Trophoblast cell (in vitro differentiated cells and primary cell): ENCODE data around the gene AATK.

Source experiments
- DNase-seq, 2 donors: peaks; one replicate each; pipeline ENCODE4 v3.0.0-alpha.2; 2016
- H2AFZ ChIP-seq: 2 replicates; pipeline ENCODE4 v1.6.1; 2013; ENCODE audit warnings: low read length, moderate library complexity, mild to moderate bottlenecking; ENCODE audit not compliant: insufficient read depth, poor library complexity
- H2AK5ac ChIP-seq: 2 replicates; pipeline ENCODE4 v1.6.1; 2013; ENCODE audit warnings: mild to moderate bottlenecking, low read length
- H2BK120ac ChIP-seq: 2 replicates; pipeline ENCODE4 v1.6.1; 2013; ENCODE audit warnings: low read length, mild to moderate bottlenecking, moderate library complexity; ENCODE audit not compliant: insufficient read depth, poor library complexity
- H2BK12ac ChIP-seq: 2 replicates; pipeline ENCODE4 v1.6.1; 2013; ENCODE audit warnings: mild to moderate bottlenecking, low read length, moderate library complexity
- H2BK5ac ChIP-seq: 2 replicates; pipeline ENCODE4 v1.6.1; 2013; ENCODE audit warnings: low read length, low read depth, moderate library complexity, mild to moderate bottlenecking; ENCODE audit not compliant: poor library complexity
- H3K14ac ChIP-seq: 2 replicates; pipeline ENCODE4 v1.6.1; 2013; ENCODE audit warnings: mild to moderate bottlenecking, low read length
- H3K18ac ChIP-seq: 2 replicates; pipeline ENCODE4 v1.6.1; 2013; ENCODE audit warnings: mild to moderate bottlenecking, low read length
- H3K23ac ChIP-seq: 2 replicates; pipeline ENCODE4 v1.6.1; 2013; ENCODE audit warnings: low read length
- H3K27ac ChIP-seq: 2 replicates; pipeline ENCODE4 v1.5.1; 2013; ENCODE audit warnings: low read depth, mild to moderate bottlenecking, inconsistent platforms, low read length, moderate library complexity
- H3K27me3 ChIP-seq: 2 replicates; pipeline ENCODE4 v1.6.1; 2013; ENCODE audit warnings: inconsistent platforms, mild to moderate bottlenecking, low read length, moderate library complexity; ENCODE audit not compliant: insufficient read depth
- H3K36me3 ChIP-seq, 2 experiments: 1 replicate in 1 of 2; 2 replicates in 1 of 2; pipeline ENCODE4 v1.6.1; 2013; ENCODE audit warnings: low read length in 2 of 2, mild to moderate bottlenecking in 2 of 2, moderate library complexity in 1 of 2; ENCODE audit not compliant: insufficient read depth in 2 of 2, control insufficient read depth in 1 of 2
- H3K4ac ChIP-seq: 2 replicates; pipeline ENCODE4 v1.6.1; 2013; ENCODE audit warnings: low read depth, mild to moderate bottlenecking, low read length, moderate library complexity
- H3K4me1 ChIP-seq, 2 experiments: 1 replicate in 1 of 2; 2 replicates in 1 of 2; pipeline ENCODE4 v1.6.1; 2013; ENCODE audit warnings: low read length in 2 of 2, mild to moderate bottlenecking in 2 of 2, moderate library complexity in 1 of 2; ENCODE audit not compliant: insufficient read depth in 2 of 2, control insufficient read depth in 1 of 2
- H3K4me2 ChIP-seq: 2 replicates; pipeline ENCODE4 v1.6.1; 2013; ENCODE audit warnings: inconsistent platforms, mild to moderate bottlenecking, low read length, moderate library complexity
- H3K4me3 ChIP-seq: 2 replicates; pipeline ENCODE4 v1.5.1; 2013; ENCODE audit warnings: mild to moderate bottlenecking, low read depth, low read length, inconsistent platforms
- H3K79me1 ChIP-seq: one replicate; pipeline ENCODE4 v1.6.1; 2013; ENCODE audit warnings: low read length
- H3K79me2 ChIP-seq: 2 replicates; pipeline ENCODE4 v1.6.1; 2013; ENCODE audit warnings: low read length, mild to moderate bottlenecking; ENCODE audit not compliant: control insufficient read depth, insufficient read depth, poor library complexity
- H3K9ac ChIP-seq: 2 replicates; pipeline ENCODE4 v1.6.1; 2013; ENCODE audit warnings: mild to moderate bottlenecking, low read length
- H3K9me3 ChIP-seq: 2 replicates; pipeline ENCODE4 v1.6.1; 2013; ENCODE audit warnings: low read depth, mild to moderate bottlenecking, control low read depth, inconsistent platforms, low read length; ENCODE audit not compliant: insufficient read depth
- H4K12ac ChIP-seq: 2 replicates; pipeline ENCODE4 v1.6.1; 2013; ENCODE audit warnings: low read depth, mild to moderate bottlenecking, low read length, moderate library complexity
- H4K8ac ChIP-seq: 2 replicates; pipeline ENCODE4 v1.6.1; 2013; ENCODE audit warnings: low read depth, mild to moderate bottlenecking, low read length, moderate library complexity
- H4K91ac ChIP-seq: one replicate; pipeline ENCODE4 v1.6.1; 2013; ENCODE audit warnings: low read depth, mild to moderate bottlenecking, low read length, moderate library complexity
- WGBS: extraction: QIAGEN DNeasy Blood & Tissue Kit; methylation state at CpG from one replicate; pipeline ENCODE4 v1.1.7; 2013; ENCODE audit warnings: missing lambda C conversion rate; ENCODE audit not compliant: insufficient read length, insufficient coverage; ENCODE audit errors: extremely low coverage; 5-methylcytosine and 5-hydroxymethylcytosine counted together

The AATK gene

DNA sequence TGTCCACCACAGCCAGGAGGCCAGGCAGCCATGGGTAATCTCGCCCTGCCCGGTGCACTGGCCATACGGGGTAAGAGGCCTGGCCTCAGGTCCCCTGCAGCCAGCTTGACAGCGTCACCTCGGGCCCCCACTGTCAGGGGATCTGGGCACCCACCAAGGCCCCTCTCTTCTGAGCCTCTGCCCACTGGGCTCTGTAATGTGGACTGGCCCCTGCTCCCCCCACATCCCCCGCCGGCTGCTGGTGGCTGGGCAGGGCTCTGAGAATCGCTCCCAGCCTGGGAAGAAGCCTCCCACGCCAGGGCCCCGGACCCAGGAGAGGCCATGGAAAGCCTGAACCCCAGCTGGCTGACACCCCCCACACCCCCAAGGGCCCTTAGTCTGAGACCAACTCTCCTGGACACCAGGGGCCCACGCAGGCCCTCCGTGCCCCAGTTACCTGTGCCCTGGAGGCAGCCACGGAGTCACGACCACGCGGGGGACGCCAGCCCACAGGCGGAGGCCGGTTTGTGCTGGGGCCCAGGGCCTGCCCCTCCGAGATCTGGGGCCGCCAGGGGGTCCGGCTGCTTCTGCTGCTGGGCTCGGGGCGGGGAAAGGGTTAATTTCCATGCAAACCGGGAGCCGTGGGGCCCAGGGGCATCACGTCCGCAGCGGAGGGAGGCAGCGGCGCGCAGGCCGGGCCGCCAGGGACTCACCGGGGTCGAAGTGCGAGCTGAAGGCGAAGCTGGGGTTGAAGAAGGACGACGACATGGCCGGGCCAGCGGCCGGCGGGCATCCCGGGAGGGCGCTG lies 582 bp downstream of the AATK start, which contains the start of gene PVALEF:
Gene PVALEF, plus strand, starts transcription at position 262 of the 787 bp plus-strand sequence. CDS start 15,720 bp downstream, outside the sequence.
- Histone ChIP-seq H3K36me3 (no peaks in the 10 kb centered on the region), H4K91ac (no peak within 1 kb of the TSS), H3K79me1 (no peaks in the 10 kb centered on the region), H3K18ac (no peak within 1 kb of the TSS), H3K4me1 (no peaks in the 10 kb centered on the region), H3K27ac (no peak within 1 kb of the TSS), H3K4me3 (peak within 1 kb of the TSS; percentile 25), H2BK12ac (no peak within 1 kb of the TSS), H3K4me2 (peak within 1 kb of the TSS; percentile 46), H2BK5ac (no peak within 1 kb of the TSS), H4K8ac (no peak within 1 kb of the TSS), H4K12ac (no peak within 1 kb of the TSS), H3K4ac (no peak within 1 kb of the TSS), H3K14ac (no peak within 1 kb of the TSS), H2AFZ (no peak within 1 kb of the TSS), H3K9ac (no peak within 1 kb of the TSS), H3K27me3 (peaks cover 17% of the 10 kb centered on the region), H3K79me2 (no peaks in the 10 kb centered on the region), H2AK5ac (no peak within 1 kb of the TSS), H2BK120ac (no peak within 1 kb of the TSS), H3K23ac (no peak within 1 kb of the TSS), H3K9me3 (peaks cover 7% of the 10 kb centered on the region)
- no CpG with 5 or more reads among the region's 46 CpGs for WGBS
- DNase-seq, result peak in 1 of 2 donors; percentile 21

DNA sequence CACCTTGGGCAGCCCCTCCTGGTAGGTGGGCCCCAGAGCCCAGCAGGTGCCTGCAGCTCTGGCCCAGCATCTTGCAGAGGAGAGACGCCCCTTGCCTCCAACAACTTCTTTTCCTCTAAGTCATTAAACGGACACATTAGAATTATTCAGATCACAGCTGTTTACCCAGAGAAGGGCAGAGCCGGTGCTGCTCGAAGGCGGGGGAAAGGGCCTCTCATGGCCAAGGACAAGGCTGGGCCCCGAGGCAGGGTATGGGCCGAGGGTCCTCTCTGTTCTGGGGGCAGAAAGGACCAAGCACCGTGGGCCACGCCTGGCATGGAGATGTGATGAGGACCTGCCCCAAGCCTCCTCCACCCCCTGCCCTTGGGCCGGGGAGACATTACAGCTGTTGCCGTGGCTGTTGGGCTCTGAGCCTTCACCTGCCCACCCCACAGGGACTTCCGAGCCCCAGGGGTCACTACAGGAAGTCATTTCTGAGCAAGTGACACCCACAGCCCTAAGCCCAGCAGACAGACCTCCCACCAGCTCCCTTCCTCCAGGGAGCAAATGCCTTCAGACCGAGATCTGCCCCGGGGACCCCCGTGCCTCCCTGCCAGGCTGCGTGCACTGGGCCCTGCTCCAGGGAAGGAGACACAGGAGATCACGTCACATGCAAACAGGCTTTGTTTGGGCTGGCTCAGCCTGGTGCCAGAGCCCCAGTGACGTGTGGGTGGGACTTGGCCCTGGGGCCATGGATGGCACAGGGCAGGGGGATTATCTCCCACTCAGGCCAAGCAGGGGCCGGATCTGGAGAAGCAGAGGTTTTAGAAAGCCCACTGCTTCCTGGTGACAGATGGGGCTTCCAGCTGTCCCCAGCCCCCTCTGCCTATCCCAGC lies 1.4 kb downstream of the AATK start:
- Histone ChIP-seq H3K4me1 (no peaks in the 10 kb centered on the region), H3K27ac (no peak overlapping the region), H3K79me2 (no peaks in the 10 kb centered on the region), H3K27me3 (peaks cover 17% of the 10 kb centered on the region), H2BK120ac (no peak overlapping the region), H3K79me1 (no peaks in the 10 kb centered on the region), H4K91ac (no peak overlapping the region), H2BK5ac (no peak overlapping the region), H3K9ac (no peak overlapping the region), H3K23ac (no peak overlapping the region), H3K4me2 (no peak overlapping the region), H3K4me3 (no peak overlapping the region), H3K9me3 (peaks cover 3% of the 10 kb centered on the region), H2BK12ac (no peak overlapping the region), H2AFZ (no peak overlapping the region), H4K12ac (no peak overlapping the region), H3K36me3 (no peaks in the 10 kb centered on the region), H2AK5ac (no peak overlapping the region), H4K8ac (no peak overlapping the region), H3K18ac (no peak overlapping the region), H3K14ac (no peak overlapping the region), H3K4ac (no peak overlapping the region)
- no peak for DNase-seq
- WGBS, result no CpG with 5 or more reads among the region's 19 CpGs

DNA sequence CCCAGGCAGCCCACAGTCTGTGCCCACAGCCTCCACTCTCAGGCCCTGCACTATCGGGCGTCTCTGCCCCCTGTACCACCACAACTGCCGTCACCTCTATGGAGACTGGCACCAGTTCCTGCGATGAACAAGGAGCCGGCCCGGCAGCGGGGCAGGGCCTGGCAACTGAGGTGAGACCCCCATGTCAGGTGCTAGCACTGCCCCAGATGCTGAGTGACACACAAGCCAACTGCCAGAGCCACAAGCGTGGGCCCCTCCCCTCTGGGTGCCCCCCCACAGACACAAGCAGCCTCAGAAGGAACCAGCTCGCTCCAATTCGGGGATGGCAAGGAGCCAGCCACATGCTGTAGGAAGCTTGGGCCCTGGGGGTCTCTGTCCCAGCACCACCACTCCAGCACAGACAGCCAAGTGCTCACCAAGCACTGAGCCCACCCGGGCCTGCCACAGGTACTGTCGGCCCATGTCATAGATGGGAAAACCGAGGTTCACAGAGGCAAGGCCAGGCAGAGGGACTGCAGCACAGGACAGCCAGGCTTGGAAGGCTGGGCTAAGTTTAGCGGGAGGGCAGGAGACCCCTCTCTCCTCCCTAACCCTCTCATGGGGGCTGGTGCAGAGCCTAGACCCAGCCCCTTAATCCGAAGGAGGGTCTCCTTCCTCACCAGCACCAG lies 2.2 kb downstream of the AATK start:
- peaks cover 17% of the 10 kb centered on the region for H3K27me3 ChIP-seq
- no peak overlapping the region for H3K14ac ChIP-seq
- H3K4me1 ChIP-seq, result no peaks in the 10 kb centered on the region
- no peaks in the 10 kb centered on the region for H3K79me2 ChIP-seq
- H3K4me2 ChIP-seq, result no peak overlapping the region
- H2BK120ac ChIP-seq, result no peak overlapping the region
- H3K79me1 ChIP-seq, result no peaks in the 10 kb centered on the region
- H3K27ac ChIP-seq, result no peak overlapping the region
- no peak overlapping the region for H2AFZ ChIP-seq
- H2AK5ac ChIP-seq, result no peak overlapping the region
- H3K23ac ChIP-seq, result no peak overlapping the region
- no peak overlapping the region for H3K4me3 ChIP-seq
- H3K18ac ChIP-seq, result no peak overlapping the region
- no peak for DNase-seq
- no peak overlapping the region for H3K9ac ChIP-seq
- WGBS, result no CpG with 5 or more reads among the region's 15 CpGs
- H3K36me3 ChIP-seq, result no peaks in the 10 kb centered on the region
- no peak overlapping the region for H2BK5ac ChIP-seq
- H4K12ac ChIP-seq, result no peak overlapping the region
- H4K8ac ChIP-seq, result no peak overlapping the region
- H4K91ac ChIP-seq, result no peak overlapping the region
- no peak overlapping the region for H2BK12ac ChIP-seq
- no peak overlapping the region for H3K4ac ChIP-seq
- no peaks in the 10 kb centered on the region for H3K9me3 ChIP-seq

DNA sequence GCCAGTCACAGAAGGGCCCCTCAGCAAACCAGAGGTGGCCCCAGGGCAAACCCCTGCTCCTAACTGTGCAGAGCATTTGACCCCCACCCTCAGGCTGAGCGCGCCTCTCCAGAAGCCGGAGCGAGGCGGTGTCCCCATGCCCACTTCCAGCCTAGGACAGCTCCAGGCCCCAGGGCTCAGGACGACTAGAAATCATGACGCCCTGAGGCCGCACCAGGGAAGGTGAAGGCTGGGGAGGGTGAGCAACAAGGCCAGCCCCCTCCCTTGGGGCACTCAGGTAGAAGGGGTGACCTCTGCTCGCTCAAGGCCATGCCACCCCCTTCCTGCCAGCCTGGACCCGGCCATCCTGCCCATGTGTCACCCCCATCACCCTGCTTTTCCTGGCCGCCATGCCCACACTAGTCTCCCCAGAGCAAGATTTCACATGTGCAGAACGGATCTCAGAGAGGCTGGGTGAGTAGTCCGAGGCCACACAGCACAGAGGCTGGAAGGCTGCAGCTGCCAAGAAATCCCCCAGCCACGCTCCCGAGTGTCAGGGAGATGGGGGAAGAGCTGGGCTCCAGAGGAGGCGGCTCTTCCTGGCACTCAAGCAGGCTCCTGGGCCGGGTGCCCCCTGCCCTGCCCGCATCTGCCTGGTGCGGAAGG lies 2.8 kb downstream of the AATK start:
- no peak overlapping the region for H3K4ac ChIP-seq
- H3K79me1 ChIP-seq, result no peaks in the 10 kb centered on the region
- H2AK5ac ChIP-seq, result no peak overlapping the region
- WGBS, result no CpG with 5 or more reads among the region's 19 CpGs
- no peak overlapping the region for H2BK12ac ChIP-seq
- H3K4me2 ChIP-seq, result no peak overlapping the region
- no peak overlapping the region for H3K27ac ChIP-seq
- no peak overlapping the region for H3K4me3 ChIP-seq
- H2BK120ac ChIP-seq, result no peak overlapping the region
- H3K36me3 ChIP-seq, result no peaks in the 10 kb centered on the region
- H3K9me3 ChIP-seq, result no peaks in the 10 kb centered on the region
- no peaks in the 10 kb centered on the region for H3K4me1 ChIP-seq
- no peaks in the 10 kb centered on the region for H3K79me2 ChIP-seq
- H4K91ac ChIP-seq, result no peak overlapping the region
- H3K9ac ChIP-seq, result no peak overlapping the region
- peaks cover 17% of the 10 kb centered on the region for H3K27me3 ChIP-seq
- no peak overlapping the region for H3K14ac ChIP-seq
- H3K18ac ChIP-seq, result no peak overlapping the region
- DNase-seq, result no peak
- no peak overlapping the region for H2AFZ ChIP-seq
- H2BK5ac ChIP-seq, result no peak overlapping the region
- H4K12ac ChIP-seq, result no peak overlapping the region
- H4K8ac ChIP-seq, result no peak overlapping the region
- no peak overlapping the region for H3K23ac ChIP-seq
